Stimulated activated naive CD8-positive, alpha-beta T cell treated with anti-CD3 and anti-CD28 coated beads, Interleukin-15, Interleukin-2, amounts not matched to agents 100 ng/mL and 50 ng/mL, for 24 hours (primary cell): Measurements from ENCODE around the gene WDR82.

Experiments
- H3K27ac Mint-ChIP-seq: one replicate; pipeline ENCODE4 v1.8.0; 2021; ENCODE audit warnings: mild to moderate bottlenecking, mixed read lengths
- H3K27me3 Mint-ChIP-seq: one replicate; pipeline ENCODE4 v1.8.0; 2021; ENCODE audit warnings: mixed read lengths
- H3K36me3 Mint-ChIP-seq: one replicate; pipeline ENCODE4 v1.8.0; 2021; ENCODE audit warnings: low read depth, mixed read lengths
- H3K4me1 Mint-ChIP-seq: one replicate; pipeline ENCODE4 v1.8.0; 2021; ENCODE audit warnings: low read depth, mixed read lengths
- H3K4me3 Mint-ChIP-seq: one replicate; pipeline ENCODE4 v1.8.0; 2021; ENCODE audit warnings: mild to moderate bottlenecking, mixed read lengths
- H3K9me3 Mint-ChIP-seq: one replicate; pipeline ENCODE4 v1.8.0; 2021; ENCODE audit warnings: mixed read lengths

The WDR82 gene

DNA sequence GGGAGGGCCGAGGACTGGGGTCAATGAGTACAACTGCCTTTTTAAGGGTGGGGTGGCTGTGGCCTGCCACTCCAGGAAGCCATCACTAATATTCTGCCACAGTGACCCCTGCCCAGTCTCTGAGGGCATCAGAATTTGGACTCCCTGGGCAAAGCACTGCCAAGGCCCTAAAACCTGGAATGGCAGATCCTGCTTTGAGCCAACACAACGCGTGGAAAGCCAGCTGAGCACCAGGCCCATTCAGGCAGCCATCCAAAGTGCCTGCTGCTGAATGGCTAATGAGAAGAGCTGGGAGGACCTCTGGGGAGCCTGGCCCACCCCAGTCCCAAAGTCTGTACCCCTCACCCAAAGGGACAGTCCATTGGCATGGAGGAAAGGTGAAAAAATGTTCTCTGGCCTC is 44.5 kb downstream of the WDR82 start:
- peaks cover 17% of the 10 kb centered on the region for H3K36me3 Mint-ChIP-seq
- peaks cover 63% of the 10 kb centered on the region for H3K4me1 Mint-ChIP-seq
- no peaks in the 10 kb centered on the region for H3K9me3 Mint-ChIP-seq
- H3K4me3 Mint-ChIP-seq: no peak overlapping the region
- peak overlapping the region; percentile 52 for H3K27ac Mint-ChIP-seq
- no peaks in the 10 kb centered on the region for H3K27me3 Mint-ChIP-seq

DNA sequence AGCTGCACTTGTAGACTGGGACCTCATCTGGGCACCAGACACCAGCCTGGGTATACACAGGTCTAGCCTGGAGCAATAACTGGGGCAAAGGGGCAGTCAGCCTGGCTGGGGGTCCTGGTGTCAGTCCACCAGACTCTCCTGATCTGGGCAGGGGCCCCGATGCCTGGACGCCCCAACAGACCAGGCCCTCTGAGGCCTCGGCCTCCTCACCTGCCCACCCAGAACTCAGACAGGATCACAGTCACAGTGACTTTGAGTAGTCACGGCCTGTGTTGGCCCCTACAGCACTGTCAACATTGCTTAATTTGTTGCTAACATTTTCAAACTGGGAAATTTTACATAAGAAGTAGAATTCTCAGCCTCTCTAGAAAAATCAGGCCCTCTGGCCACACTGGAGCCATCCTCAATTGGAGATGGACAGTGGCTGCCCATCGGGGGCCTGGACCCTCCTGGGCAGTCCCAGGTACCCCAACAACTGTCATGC is 45.3 kb downstream of the WDR82 start:
- peaks cover 57% of the 10 kb centered on the region for H3K4me1 Mint-ChIP-seq
- H3K9me3 Mint-ChIP-seq: no peaks in the 10 kb centered on the region
- H3K27ac Mint-ChIP-seq: peak overlapping the region; percentile 52
- H3K27me3 Mint-ChIP-seq: no peaks in the 10 kb centered on the region
- no peak overlapping the region for H3K4me3 Mint-ChIP-seq
- peaks cover 13% of the 10 kb centered on the region for H3K36me3 Mint-ChIP-seq

- Mint-ChIP-seq H3K27ac (peak overlapping the region; percentile 67), H3K36me3 (peaks cover 13% of the 10 kb centered on the region), H3K4me3 (peak overlapping the region; percentile 7), H3K9me3 (no peaks in the 10 kb centered on the region), H3K4me1 (peaks cover 51% of the 10 kb centered on the region), H3K27me3 (no peaks in the 10 kb centered on the region)
Measured at GRCh38 chr3:52232279-52233107, 46.0 kb downstream of the WDR82 start.

DNA sequence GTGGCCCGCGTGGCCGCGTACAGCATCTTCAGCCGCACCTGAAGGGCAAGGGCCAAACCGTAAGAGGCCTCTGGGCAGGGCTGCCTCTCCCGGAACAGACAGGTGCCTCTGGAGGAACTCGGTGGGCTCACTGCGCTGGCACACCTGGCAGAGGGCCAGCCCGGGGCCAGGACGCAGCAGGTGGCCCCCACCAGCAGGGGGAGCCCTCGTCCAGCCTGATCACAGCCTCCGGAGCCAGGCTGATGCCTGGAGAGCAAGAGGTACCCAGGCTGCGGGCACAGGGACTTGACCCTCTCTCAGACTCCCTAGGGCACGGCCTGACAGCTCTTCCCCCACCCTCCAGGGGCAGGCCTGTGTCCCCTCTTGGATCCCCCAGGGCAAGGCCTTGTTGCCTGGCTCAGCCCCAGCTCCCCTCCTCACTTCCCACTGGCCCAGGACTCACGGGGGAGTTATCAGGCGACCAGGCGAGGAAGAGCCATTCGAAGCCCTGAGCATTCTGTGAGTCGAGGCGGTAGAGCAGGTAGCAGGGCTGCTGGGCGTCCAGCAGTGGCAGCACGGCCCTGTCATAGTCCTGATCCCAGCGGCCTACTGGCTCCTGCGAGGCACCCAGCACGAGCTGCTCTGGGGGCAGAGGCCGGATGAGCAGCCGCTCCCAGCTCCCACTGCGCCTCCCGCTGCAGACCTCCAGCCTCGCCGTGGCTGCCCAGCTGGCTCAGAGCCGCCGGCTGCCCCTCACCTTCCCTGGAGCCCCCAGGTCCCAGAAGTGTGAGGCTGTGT is 46.8 kb downstream of the WDR82 start:
- peak overlapping the region; percentile 66 for H3K27ac Mint-ChIP-seq
- peaks cover 13% of the 10 kb centered on the region for H3K36me3 Mint-ChIP-seq
- no peaks in the 10 kb centered on the region for H3K9me3 Mint-ChIP-seq
- no peak overlapping the region for H3K4me3 Mint-ChIP-seq
- no peaks in the 10 kb centered on the region for H3K27me3 Mint-ChIP-seq
- H3K4me1 Mint-ChIP-seq: peaks cover 48% of the 10 kb centered on the region

- no peaks in the 10 kb centered on the region for H3K27me3 Mint-ChIP-seq
- H3K36me3 Mint-ChIP-seq: peaks cover 13% of the 10 kb centered on the region
- H3K4me1 Mint-ChIP-seq: peaks cover 48% of the 10 kb centered on the region
- no peak overlapping the region for H3K27ac Mint-ChIP-seq
- no peak overlapping the region for H3K4me3 Mint-ChIP-seq
- H3K9me3 Mint-ChIP-seq: no peaks in the 10 kb centered on the region
Measured at GRCh38 chr3:52230889-52231499, 47.5 kb downstream of the WDR82 start.

- Mint-ChIP-seq H3K9me3 (no peaks in the 10 kb centered on the region), H3K4me1 (peaks cover 48% of the 10 kb centered on the region), H3K27ac (no peak overlapping the region), H3K27me3 (no peaks in the 10 kb centered on the region), H3K4me3 (no peak overlapping the region), H3K36me3 (peaks cover 13% of the 10 kb centered on the region)
Measured at GRCh38 chr3:52230461-52230860, 48.0 kb downstream of the WDR82 start.

GRCh38 chr3:52229656-52230055 is 48.8 kb downstream of the WDR82 start:
- no peak overlapping the region for H3K27ac Mint-ChIP-seq
- no peak overlapping the region for H3K4me3 Mint-ChIP-seq
- H3K36me3 Mint-ChIP-seq: peaks cover 13% of the 10 kb centered on the region
- no peaks in the 10 kb centered on the region for H3K9me3 Mint-ChIP-seq
- no peaks in the 10 kb centered on the region for H3K27me3 Mint-ChIP-seq
- H3K4me1 Mint-ChIP-seq: peaks cover 47% of the 10 kb centered on the region

DNA sequence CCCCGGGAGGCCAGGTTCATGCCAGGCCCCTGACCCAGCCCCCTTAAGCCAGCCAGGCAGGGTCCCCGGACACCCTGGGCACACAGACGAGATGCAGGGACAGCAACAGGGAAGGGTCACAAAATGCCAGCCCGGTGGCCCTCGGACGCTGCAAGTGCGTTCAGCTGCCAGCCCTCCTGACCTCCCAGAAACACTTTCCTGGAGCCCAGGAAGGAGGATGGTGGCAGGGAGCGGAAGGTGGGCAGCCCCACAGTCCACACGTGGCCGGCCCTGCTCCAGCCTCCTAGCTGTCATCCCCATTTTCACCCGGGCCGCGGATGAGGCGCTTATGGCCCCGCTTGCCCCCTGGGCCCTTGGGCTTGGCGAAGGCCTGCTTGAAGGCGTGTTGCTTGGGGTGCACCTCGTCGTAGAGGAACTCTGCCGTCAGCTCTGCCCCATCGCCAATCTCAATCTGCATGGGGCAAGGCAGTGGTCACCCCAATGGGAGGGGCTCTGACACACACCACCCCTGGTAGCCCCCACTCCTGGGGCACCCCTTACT is 49.6 kb downstream of the WDR82 start:
- H3K4me1 Mint-ChIP-seq: peaks cover 52% of the 10 kb centered on the region
- peaks cover 13% of the 10 kb centered on the region for H3K36me3 Mint-ChIP-seq
- H3K27me3 Mint-ChIP-seq: no peaks in the 10 kb centered on the region
- no peak overlapping the region for H3K4me3 Mint-ChIP-seq
- no peaks in the 10 kb centered on the region for H3K9me3 Mint-ChIP-seq
- H3K27ac Mint-ChIP-seq: no peak overlapping the region

- Mint-ChIP-seq H3K4me1 (peaks cover 55% of the 10 kb centered on the region), H3K9me3 (no peaks in the 10 kb centered on the region), H3K27ac (no peak overlapping the region), H3K27me3 (no peaks in the 10 kb centered on the region), H3K4me3 (no peak overlapping the region), H3K36me3 (peaks cover 14% of the 10 kb centered on the region)
Measured at GRCh38 chr3:52228266-52228665, 50.2 kb downstream of the WDR82 start.

- peaks cover 16% of the 10 kb centered on the region for H3K36me3 Mint-ChIP-seq
- H3K27me3 Mint-ChIP-seq: no peaks in the 10 kb centered on the region
- H3K4me1 Mint-ChIP-seq: peaks cover 55% of the 10 kb centered on the region
- no peak overlapping the region for H3K27ac Mint-ChIP-seq
- H3K9me3 Mint-ChIP-seq: no peaks in the 10 kb centered on the region
- no peak overlapping the region for H3K4me3 Mint-ChIP-seq
Measured at GRCh38 chr3:52227766-52228165, 50.7 kb downstream of the WDR82 start.

GRCh38 chr3:52227117-52227516 is 51.3 kb downstream of the WDR82 start:
- no peaks in the 10 kb centered on the region for H3K27me3 Mint-ChIP-seq
- H3K36me3 Mint-ChIP-seq: peaks cover 16% of the 10 kb centered on the region
- no peaks in the 10 kb centered on the region for H3K9me3 Mint-ChIP-seq
- H3K4me1 Mint-ChIP-seq: peaks cover 55% of the 10 kb centered on the region
- peak overlapping the region; percentile 82 for H3K27ac Mint-ChIP-seq
- no peak overlapping the region for H3K4me3 Mint-ChIP-seq

- Mint-ChIP-seq H3K4me3 (peak overlapping the region; percentile 21), H3K27me3 (no peaks in the 10 kb centered on the region), H3K4me1 (peaks cover 54% of the 10 kb centered on the region), H3K36me3 (peaks cover 13% of the 10 kb centered on the region), H3K9me3 (no peaks in the 10 kb centered on the region), H3K27ac (peak overlapping the region; percentile 82)
Measured at GRCh38 chr3:52226229-52226817, 52.1 kb downstream of the WDR82 start.

DNA sequence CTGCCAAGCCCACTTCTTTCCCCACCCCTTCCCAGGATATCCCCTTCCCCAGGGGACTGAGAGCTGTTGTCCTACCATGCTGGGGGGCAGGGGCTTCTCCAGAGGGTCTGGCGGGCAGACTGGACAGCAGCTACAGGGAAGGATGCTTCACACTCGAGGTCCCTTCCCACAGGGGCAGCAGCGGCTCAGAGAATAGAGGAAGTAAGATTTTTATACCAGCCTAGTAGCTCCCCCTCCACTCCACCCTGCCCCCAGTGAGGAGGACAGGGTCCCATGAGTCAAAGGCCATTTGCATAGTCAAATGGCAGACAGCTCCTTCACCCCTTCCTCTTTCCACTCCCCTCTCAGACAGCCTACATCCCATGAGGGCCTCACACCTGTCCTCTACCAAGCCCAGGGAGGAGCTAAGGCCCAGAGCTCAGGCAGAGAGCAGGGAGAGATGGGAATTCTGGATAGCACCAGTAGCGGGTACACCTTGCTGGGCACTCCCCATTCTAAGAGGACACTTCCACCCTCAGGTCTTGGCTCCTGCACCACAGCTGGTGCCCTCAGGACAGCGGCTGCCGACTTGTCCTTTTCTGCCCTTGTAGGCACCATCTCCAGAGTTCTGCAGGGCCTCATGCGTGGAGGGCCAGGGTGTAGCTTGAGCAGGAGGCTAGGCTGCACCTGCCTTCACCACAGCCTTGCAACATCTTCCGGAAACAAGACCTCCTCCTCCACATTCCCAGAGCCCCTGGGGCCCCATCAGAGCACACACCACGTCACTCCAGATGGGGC is 52.8 kb downstream of the WDR82 start, which contains the start of gene TLR9:
Gene TLR9 (minus strand): TSS at position 194 of the 777 bp plus-strand sequence. CDS start 116 bp downstream, at position 78.
- H3K4me1 Mint-ChIP-seq: peaks cover 57% of the 10 kb centered on the region
- no peaks in the 10 kb centered on the region for H3K27me3 Mint-ChIP-seq
- no peaks in the 10 kb centered on the region for H3K9me3 Mint-ChIP-seq
- peak within 1 kb of the TSS; percentile 63 for H3K4me3 Mint-ChIP-seq
- H3K27ac Mint-ChIP-seq: peak within 1 kb of the TSS; percentile 82
- peaks cover 10% of the 10 kb centered on the region for H3K36me3 Mint-ChIP-seq
